GM19438 (cell line): ENCODE measurements around the gene GCNT3.

Experiments
- ATAC-seq: cut with Tn5 transposase; IDR thresholded peaks from one replicate; pipeline ENCODE4 v1.9.1; 2021; ENCODE audit warnings: low read depth; ENCODE audit not compliant: unreplicated experiment

GCNT3 gene, protein sequence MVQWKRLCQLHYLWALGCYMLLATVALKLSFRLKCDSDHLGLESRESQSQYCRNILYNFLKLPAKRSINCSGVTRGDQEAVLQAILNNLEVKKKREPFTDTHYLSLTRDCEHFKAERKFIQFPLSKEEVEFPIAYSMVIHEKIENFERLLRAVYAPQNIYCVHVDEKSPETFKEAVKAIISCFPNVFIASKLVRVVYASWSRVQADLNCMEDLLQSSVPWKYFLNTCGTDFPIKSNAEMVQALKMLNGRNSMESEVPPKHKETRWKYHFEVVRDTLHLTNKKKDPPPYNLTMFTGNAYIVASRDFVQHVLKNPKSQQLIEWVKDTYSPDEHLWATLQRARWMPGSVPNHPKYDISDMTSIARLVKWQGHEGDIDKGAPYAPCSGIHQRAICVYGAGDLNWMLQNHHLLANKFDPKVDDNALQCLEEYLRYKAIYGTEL

GRCh38 chr15:59611276-59612260, at the start of gene GCNT3:
GCNT3 (plus strand) TSS chr15:59611783; CDS start chr15:59618239, 6,456 bp downstream.
- ATAC-seq = no peak

- ATAC-seq = no peak
Observed at GRCh38 chr15:59562448-59563186, 49.0 kb upstream of the GCNT3 start.

DNA sequence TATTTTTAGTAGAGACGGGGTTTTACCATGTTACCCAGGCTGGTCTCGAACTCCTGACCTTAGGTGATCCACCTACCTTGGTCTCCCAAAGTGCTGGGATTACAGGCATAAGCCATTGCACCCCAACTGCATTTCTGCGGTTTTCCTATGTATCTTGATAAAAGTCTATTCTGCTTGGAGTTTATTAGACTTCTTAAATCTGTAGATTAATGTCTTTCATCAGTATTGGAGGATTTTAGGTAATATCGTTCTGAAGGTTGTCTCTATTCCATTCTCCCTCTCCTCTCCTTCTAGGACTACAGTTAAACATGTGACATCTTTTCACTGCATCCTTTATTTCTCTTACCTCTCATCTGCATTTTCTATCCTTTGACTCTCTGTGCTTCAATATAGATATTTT, 46.3 kb upstream of the GCNT3 start:
- ATAC-seq = no peak

- ATAC-seq = no peak
Observed at GRCh38 chr15:59567324-59567723, 44.3 kb upstream of the GCNT3 start.

- no peak for ATAC-seq
Observed at GRCh38 chr15:59569477-59569876, 42.1 kb upstream of the GCNT3 start.

GRCh38 chr15:59570315-59570714, 41.3 kb upstream of the GCNT3 start:
- ATAC-seq = no peak

DNA sequence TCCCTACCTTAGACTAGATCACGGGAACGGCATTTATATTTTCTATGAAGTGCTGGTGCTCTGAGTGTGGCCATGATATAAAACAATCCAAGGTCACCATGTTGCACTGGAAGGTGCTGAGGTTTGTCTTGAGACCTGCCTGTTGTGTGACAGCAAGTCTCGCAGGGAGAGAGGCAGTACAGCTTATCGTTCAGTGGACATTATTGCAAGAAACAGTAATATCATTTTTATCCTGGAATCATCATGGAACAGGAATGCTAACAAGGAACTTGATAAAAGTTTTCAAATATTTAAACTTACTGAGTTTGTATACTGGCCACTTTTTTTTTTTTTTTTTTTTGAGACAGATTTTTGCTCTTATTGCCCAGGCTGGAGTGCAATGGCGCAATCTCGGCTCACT, 40.0 kb upstream of the GCNT3 start:
- ATAC-seq = no peak

DNA sequence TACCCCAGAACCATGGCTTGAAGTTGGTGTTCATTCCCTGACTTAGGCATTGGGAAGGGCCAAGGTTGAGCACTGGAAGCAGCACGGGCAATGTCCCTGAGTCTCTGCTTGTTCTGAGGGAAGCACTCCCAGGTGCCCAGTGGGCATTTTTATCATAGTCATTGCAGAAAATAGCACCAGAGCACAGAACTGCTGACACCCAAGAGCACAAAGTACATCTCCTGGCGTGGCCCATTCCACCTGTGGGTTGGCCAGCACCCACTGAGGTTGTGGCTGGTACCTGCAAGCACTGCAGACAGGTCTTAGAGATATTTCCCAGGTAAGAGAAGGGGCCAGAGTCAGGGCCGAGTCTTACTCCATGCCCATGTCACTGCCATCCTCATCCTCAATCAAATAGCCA, 28.5 kb upstream of the GCNT3 start:
- ATAC-seq = no peak

DNA sequence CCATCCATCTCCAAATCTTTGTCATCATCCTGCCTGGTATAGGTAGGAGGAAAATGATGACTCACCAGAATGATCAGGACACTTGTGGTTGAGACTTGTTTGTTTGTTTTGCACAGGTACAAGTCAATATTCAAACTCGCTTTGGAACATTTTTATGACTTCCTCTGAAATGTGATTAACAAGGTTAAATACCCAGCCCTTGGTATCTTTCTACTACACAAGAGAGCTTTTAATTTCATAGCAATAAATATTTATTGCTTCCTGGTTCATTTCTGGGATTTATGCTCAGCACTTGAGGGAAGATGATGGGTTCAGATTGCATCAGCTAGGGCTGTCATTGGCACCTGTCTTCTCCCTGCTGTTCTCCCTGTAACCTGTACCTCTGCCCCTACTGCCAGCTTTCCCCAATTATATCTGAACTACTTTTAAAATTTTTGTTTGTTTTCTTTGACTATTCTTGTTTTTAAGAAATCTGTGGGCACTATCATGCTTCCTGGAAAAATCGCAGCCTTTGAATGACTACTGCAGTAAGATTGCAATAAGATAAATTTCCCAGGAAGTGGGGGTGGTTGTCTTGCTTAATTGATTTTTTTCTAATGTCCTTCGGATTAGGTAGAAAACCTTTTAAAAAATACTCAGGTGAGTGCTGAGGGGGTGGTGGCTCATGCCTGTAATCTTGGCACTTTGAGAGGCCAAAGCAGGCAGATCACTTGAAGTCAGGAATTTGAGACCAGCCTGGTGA, 24.3 kb upstream of the GCNT3 start:
- no peak for ATAC-seq

DNA sequence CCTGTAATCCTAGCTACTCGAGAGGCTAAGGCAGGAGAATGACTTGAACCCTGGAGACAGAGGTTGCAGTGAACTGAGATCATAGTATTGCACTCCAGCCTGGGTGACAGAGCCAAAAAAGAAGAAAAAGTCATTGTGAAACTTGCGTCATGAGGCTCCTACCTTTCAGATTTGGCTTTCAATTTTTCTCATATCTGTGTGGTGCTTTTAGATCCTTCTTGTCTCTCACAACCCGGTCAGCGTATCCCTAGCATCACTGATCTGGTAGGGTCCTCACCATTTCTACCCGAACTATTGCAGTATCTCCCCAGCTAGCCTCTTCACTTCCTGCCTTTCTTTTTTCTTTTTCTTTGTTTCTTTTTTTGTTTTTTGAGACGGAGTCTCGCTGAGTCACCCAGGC, 21.6 kb upstream of the GCNT3 start:
- no peak for ATAC-seq

- ATAC-seq = no peak
Observed at GRCh38 chr15:59591356-59591755, 20.2 kb upstream of the GCNT3 start.

DNA sequence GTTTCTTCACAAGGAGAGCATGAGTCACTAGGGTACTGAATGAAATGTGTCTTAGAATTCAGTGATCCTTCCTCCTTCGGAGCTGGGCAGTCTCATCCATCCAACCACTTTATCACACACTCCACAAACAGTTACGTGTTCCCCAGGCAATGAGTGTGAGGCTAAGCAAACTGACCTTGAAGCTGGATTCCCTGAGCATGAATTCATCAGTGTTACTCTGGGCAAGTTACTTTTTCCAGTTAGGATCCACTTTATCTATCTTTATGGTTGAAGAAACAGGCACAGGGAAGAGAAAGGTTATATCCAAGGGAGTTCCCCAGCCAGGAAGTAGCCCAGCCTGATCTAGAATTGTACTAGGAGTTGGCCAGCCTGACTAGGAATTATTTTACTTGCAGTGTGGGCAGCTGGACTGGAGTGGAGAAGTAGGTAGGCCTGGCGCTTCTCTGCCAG, 17.1 kb upstream of the GCNT3 start:
- ATAC-seq = no peak

GRCh38 chr15:59594991-59595390, 16.6 kb upstream of the GCNT3 start:
- ATAC-seq = no peak

DNA sequence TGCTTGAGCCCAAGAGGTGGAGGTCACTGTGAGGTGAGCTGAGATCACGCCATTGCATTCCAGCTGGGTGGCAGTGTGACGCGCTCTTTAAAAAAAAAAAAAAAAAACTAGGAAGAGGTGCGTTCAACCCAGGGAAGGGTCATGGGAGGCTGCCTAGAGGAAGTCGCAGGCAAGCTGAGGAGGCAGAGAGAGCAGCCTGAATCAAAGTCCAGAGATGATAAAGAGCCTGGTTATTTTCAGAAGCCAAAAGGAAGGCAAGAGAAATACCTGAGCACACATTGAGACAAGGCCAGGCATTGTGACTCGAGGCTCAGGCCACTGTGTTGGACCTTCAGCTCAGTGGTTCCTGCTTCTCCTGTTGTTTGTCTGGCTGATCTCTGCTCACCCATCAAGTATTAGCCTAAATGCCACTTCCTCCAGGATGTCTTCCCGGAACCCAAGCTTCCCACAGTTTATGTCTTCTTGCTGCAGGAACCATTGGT, 16.1 kb upstream of the GCNT3 start:
- ATAC-seq = no peak

DNA sequence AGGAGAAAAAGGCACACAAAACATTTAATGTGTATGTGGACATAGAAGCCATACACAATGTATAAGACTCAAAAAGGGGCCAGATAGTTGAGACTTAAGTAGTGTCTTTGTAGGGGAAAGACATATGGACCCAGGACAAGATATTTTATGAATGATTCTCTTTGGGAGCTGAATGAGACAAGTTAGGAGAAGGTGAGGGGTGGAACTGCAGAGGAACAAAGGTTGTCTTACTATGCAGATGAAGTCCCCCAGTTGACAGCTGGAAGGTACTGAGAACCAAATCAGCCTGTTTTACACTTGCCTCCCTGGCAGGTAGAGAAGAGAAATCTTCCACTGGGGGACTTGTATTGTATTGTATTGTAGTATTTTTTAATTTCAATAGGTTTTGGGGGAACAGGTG, 14.9 kb upstream of the GCNT3 start:
- no peak for ATAC-seq

DNA sequence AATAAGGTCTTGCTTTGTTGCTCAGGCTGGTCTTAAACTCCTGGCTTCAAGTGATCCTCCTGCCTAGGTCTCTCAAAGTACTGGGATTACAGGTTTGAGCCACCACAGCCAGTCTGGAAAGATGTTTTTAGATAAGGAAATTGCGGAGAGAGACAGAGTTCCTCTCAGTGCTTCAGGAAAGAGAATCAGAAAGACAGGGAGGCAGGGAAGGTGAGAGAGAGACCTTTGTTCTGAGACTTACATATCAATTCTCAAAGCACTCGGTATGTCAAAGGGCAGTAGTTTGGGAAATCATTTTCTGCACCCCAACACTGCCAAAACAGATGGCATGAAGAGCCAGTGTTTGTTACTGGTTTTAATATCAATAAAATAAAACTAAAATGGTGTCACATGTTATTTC, 13.1 kb upstream of the GCNT3 start:
- ATAC-seq = no peak

DNA sequence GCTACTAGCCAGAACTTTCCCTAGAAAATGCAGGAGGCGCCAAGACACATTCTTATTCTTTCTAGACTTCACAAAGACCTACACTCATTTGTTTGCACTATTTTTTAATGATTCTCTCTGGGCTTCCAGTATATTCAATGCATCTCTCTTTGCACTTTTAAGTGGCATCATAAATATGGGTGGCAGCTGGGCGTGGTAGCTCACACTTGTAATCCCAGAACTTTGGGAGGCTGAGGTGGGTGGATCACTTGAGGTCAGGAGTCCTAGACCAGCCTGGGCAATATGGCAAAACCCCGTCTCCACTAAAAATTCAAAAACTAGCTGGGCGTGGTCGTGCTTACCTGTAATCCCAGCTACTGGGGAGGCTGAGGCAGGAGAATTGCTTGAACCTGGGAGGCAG, 5.6 kb upstream of the GCNT3 start:
- ATAC-seq = no peak

- no peak for ATAC-seq
Observed at GRCh38 chr15:59609730-59610712, 1.6 kb upstream of the GCNT3 start.

DNA sequence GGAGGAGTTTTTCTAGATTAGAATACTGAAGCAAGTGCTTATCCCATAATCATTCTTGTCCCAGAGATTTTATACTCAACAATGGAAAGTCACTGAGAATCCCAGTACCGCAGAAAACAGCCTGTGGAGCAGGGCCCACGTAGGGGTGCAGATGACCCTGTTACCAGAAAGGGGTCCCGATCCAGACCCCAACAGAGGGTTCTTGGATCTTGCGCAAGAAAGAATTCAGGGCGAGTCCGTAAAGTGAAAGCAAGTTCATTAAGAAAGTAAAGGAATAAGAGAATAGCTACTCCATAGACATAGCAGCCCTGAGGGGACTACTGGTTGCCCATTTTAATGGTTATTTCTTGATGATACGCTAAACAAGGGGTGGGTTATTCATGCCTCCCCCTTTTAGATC, 2.6 kb downstream of the GCNT3 start:
- ATAC-seq = no peak
